SIG-M5 treated with dmso at 0.1 percent for 504 hours (cell line): ENCODE results near the gene PCDH10.

Source experiments
- DNase-seq: peaks from one replicate; lab custom pipeline; 2025; ENCODE audit not compliant: unreplicated experiment; lab: John Stamatoyannopoulos, UW

PCDH10 gene

GRCh38 chr4:133148690-133149363, at the start of gene PCDH10:
TSS of gene PCDH10 (plus strand) at chr4:133149294. CDS start at chr4:133150141, 847 bp downstream.
- DNase-seq: no peak

DNA sequence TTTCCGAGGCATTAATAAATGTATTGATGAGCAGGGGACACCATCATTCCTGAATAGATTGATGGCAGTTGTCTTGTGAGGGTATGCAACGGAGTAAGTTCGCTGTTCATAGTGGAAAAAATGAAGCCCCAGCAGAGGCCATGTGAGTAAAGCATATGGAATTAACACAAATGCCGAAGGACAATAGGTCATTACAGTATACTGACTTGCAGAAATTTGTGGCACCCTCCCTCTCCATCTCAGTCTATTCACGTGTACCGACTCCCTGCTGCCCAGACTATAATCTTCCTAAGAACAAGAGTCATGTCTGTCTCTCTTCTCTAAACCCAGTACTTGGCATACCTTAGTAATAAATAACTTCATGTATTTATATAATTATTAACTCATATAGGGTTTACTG, 47.1 kb upstream of the PCDH10 start:
- no peak for DNase-seq

DNA sequence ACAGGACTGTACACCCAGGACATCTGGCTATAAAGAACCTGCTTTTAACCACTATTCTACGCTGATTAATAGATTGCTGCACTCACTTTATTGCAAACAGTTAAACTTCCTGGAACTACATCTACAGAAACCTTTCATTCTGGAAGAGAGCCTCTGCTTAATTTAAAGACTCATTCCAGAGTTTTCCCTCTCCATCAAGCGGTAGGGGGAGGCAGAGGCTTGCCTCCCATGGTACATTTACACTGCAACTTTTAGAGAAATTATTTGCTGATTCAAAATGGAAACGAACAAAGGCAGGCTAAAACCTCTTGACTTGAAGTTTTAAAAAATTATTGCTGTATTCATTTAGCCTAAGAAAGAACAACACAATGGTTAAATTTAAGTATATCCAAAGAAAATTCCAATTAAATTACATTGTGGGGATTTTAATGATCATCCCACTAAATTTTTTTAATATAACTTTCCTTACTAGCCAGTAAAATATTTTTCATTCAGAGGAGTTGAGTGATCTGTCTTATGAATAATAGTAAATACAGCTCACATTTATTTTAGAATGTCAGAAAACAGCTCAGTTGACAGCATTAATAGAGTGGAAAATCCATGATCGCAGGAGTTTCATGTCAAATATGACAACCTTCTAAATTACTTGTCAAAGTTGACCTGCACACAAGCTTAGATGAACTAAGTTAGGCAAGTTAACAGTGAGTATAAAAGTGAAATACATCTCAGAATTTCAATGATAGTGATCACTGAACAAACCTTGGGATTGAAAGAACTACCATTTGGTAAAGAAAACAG, 46.3 kb upstream of the PCDH10 start:
- no peak for DNase-seq

DNA sequence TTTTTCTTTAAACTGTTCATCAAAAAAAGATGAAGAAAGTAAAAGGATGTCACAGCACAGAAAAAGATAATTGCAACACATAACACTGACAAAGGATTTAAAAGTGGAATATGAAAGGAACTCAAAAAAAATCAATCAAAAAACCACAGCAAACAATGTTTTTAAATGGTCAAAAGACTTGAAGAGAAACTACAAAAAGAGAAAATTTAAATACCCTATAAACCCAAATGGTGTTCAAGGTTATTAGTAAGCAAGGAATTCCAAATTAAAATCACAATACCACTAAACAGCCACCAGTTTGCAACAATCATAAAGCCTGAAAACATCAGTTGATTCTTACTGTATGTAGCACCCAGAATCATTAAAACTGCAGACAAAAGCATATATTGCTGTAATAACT, 36.5 kb upstream of the PCDH10 start:
- no peak for DNase-seq

GRCh38 chr4:133124746-133125145, 24.3 kb upstream of the PCDH10 start:
- no peak for DNase-seq

- no peak for DNase-seq
Measured at GRCh38 chr4:133127500-133127899, 21.6 kb upstream of the PCDH10 start.

GRCh38 chr4:133129237-133129636, 19.9 kb upstream of the PCDH10 start:
- DNase-seq: no peak

GRCh38 chr4:133130171-133130570, 18.9 kb upstream of the PCDH10 start:
- DNase-seq: no peak

DNA sequence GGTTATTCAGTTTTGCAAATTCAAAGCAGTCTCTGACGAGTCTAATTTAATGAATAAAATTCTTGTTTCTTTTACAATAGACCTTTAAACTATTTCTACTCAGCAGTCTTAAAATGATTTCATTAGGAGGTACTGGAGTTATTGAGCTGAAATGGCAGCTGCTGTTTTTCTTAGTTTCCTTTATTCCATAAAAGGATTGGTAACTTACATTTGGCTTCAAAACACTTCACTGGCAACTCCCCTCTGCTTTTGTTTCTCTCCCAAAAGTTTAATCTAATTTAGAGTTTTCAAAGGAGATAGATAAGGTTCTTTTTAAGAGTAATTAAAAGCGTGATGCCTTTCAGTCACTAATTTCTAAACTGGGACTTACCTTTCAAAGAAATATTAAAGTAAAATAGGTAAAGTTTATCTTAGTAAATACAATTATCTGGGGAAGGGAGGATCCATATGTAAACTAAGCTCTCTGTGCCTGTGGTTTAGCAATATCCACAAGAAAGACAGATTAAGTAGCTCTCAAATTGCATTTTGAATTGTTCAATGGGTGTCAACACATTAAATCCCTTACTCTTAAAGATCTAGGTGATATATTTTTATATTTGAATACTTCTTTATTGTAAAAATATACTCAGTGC, 17.1 kb upstream of the PCDH10 start:
- no peak for DNase-seq

GRCh38 chr4:133136833-133137232, 12.3 kb upstream of the PCDH10 start:
- DNase-seq: no peak

- no peak for DNase-seq
Measured at GRCh38 chr4:133137571-133137970, 11.5 kb upstream of the PCDH10 start.

DNA sequence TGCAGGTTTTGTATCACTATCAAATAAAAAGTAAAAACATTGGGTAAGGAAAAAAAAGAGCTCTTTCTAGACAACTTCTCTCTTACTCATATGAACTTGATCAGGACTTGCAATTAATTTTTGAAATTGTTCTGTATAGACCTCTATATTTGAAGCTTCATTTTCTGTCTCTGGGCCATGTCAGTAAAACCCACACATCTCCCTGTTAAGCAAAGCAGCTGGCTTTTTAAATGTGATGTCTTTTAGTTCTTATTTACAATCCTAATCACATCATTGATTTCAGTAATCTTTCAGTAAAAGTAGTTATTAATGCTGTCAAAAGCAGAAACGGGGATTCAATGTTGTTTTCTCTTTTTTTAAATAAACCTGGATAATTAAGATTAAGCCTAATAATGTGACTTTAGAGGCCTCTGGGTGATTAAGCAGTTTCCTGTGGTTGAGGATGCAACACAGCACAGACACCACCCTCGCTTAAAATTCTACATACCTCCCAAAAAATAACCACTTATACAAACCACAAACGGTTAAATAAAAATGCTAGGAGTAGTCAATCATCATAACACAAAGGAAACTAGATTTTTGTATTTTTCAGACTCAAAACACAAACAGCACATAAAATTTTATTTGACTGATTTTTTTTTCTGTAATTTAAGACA, 5.2 kb upstream of the PCDH10 start:
- no peak for DNase-seq

GRCh38 chr4:133145241-133145640, 3.9 kb upstream of the PCDH10 start:
- DNase-seq: no peak

- DNase-seq: peak; percentile 8
Measured at GRCh38 chr4:133145758-133146573, 3.1 kb upstream of the PCDH10 start.

DNA sequence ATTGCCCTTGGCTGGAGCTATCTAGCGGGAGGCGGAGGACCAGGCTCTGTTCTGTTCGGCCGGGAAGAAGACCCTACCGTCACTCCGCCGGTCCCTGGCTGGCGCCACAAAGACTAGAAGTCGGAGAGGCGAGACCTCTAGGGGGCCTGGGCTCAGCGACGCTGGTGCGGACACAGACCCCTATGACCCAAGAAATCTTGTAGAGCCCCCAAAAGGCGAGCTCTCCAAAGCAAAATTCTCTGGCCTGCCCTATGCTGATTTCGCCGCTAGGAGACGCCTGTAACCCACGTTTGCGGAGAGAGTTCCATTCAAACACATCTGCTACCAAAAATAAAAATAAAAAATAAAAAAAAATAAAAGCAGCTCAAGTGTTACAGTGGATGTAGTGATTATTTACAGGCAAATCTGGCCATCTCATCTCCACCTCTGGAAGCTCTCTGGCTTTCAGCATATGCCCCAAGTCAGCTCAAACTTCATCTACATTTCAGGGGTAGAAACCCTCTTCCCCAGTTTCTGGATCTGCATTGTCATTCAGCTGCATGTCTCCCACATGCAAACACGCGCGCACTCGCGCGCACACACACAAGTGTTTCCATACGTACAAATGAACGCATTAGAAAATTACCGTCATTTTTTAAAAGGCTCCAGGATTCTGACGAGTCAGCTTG, 2.4 kb upstream of the PCDH10 start:
- DNase-seq: peak; percentile 31

DNA sequence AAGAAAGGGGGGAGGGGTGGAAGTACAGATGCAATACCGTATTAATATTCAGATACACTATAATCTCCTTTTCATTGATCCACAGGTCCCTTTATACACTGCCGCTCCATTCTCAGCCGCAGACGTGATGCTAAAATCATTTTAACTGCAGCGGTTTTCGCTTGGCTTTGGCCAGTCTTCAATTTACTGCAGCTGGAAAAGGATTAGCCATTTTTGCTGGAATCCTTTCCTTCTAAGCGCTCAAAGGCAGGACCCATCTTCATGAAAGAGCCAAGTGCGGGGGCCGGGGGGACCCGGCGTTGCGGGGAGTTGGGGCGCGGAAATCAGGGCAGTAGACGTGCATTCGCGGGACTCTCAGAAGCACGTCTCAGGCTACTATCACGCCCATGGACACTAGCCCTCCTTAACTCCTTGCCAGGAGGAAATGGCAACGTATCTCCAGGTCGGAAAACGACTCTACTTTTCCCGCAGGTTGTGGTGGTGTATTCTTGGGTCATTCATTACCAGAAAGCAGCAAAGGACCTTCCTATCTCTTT, 1.7 kb upstream of the PCDH10 start:
- DNase-seq: no peak

GRCh38 chr4:133147921-133148689, 989 bp upstream of the PCDH10 start:
- no peak for DNase-seq

- no peak for DNase-seq
Measured at GRCh38 chr4:133149364-133149695, 236 bp downstream of the PCDH10 start.

DNA sequence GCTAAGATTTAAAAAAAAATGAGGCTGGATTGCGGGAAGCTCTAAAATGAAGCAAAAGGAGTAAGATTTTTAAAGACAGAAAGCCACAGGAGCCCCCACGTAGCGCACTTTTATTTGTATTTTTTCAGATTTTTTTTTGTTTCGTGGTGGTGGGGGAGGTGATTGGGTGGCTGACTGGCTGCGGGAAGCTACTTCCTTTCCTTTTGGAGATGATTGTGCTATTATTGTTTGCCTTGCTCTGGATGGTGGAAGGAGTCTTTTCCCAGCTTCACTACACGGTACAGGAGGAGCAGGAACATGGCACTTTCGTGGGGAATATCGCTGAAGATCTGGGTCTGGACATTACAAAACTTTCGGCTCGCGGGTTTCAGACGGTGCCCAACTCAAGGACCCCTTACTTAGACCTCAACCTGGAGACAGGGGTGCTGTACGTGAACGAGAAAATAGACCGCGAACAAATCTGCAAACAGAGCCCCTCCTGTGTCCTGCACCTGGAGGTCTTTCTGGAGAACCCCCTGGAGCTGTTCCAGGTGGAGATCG, 908 bp downstream of the PCDH10 start:
- no peak for DNase-seq
